ENCODE results near the gene SDK1.

DNA sequence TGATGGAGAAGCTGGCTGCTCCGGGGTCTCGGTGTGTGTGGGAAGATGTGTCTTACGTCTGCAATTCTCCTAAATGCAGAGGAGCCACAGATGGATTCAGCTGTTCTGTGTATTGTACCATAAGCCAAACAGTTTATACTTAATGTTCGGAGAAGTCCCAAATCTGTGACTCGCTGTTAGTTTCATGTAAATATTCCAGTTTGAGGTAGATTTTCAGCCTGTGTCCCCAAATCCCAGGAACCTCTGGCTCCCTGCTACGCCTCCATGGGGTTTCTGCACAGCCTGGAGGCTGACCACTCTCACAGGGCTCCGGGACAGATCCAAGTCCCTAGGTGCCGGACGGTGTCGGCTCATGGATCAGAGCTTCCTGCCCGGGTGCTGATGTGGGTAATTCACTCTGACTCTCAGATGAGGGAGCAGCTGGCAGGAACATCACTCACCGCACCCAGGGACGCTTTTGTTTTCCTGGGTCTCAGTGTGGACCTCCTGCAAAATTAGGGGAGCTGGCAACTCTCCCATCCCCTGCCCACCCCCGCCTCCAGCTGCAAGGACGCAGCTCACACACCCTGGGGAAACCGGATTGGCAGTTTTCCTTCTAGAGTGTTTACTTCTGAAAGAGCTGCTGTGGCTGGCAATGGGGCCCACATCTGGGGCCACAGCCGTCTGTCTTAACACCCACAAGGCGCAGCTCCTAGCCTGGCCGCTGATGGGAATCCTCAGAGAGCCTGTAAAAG, 960.0 kb downstream of the SDK1 start:
- no peak for TF ChIP-seq SIN3A (IDR thresholded peaks at IDR 0.05; ENCODE audit: low read depth, low read length)
- no peak for TF ChIP-seq ZNF207 (IDR thresholded peaks at IDR 0.05; ENCODE audit: borderline replicate concordance)
- TF ChIP-seq TBL1XR1 (IDR thresholded peaks at IDR 0.05; ENCODE audit: low read depth, low read length) = no peak

All from GM12878 (cell line).